ENCODE measurements around the gene JARID2.

Gene JARID2

GRCh38 chr6:15247500-15248450, 1.9 kb downstream of the JARID2 start:
- DNase-seq = peak; percentile 62

GRCh38 chr6:15248451-15249370, 2.8 kb downstream of the JARID2 start:
- peak; percentile 94 for DNase-seq

GRCh38 chr6:15249371-15250019, 3.6 kb downstream of the JARID2 start:
- DNase-seq = no peak

GRCh38 chr6:15250187-15251168, 4.6 kb downstream of the JARID2 start:
- DNase-seq = no peak

- no peak for DNase-seq
Observed at GRCh38 chr6:15252195-15252594, 6.3 kb downstream of the JARID2 start.

- DNase-seq = peak; percentile 32
Observed at GRCh38 chr6:15253203-15254022, 7.5 kb downstream of the JARID2 start.

- no peak for DNase-seq
Observed at GRCh38 chr6:15254070-15254975, 8.5 kb downstream of the JARID2 start.

- DNase-seq = no peak
Observed at GRCh38 chr6:15255481-15255880, 9.6 kb downstream of the JARID2 start.

- no peak for DNase-seq
Observed at GRCh38 chr6:15255909-15256395, 10.1 kb downstream of the JARID2 start.

GRCh38 chr6:15256538-15257271, 10.8 kb downstream of the JARID2 start:
- no peak for DNase-seq

GRCh38 chr6:15257357-15258132, 11.7 kb downstream of the JARID2 start:
- DNase-seq = no peak

- no peak for DNase-seq
Observed at GRCh38 chr6:15259766-15260098, 13.9 kb downstream of the JARID2 start.

GRCh38 chr6:15260099-15260821, 14.4 kb downstream of the JARID2 start:
- no peak for DNase-seq

- no peak for DNase-seq
Observed at GRCh38 chr6:15263780-15264374, 18.0 kb downstream of the JARID2 start.

GRCh38 chr6:15264412-15264811, 18.5 kb downstream of the JARID2 start:
- no peak for DNase-seq

GRCh38 chr6:15264902-15265761, 19.3 kb downstream of the JARID2 start:
- no peak for DNase-seq

All from activated naive CD4-positive, alpha-beta T cell treated with Interleukin-2 at 50 U/mL for 16 hours (primary cell).